HG03520 (cell line): ENCODE data around the gene PUS1.
"Not testable (repeated sequence)": the region's sequence is repeated elsewhere in the genome, so short reads cannot be mapped to it uniquely, and the experiment has no call there.

ENCODE experiments used
- ATAC-seq: cut with Tn5 transposase; IDR thresholded peaks from one replicate; pipeline ENCODE4 v1.9.1; 2021; ENCODE audit warnings: mild to moderate bottlenecking, moderate library complexity; ENCODE audit not compliant: unreplicated experiment

The PUS1 gene

DNA sequence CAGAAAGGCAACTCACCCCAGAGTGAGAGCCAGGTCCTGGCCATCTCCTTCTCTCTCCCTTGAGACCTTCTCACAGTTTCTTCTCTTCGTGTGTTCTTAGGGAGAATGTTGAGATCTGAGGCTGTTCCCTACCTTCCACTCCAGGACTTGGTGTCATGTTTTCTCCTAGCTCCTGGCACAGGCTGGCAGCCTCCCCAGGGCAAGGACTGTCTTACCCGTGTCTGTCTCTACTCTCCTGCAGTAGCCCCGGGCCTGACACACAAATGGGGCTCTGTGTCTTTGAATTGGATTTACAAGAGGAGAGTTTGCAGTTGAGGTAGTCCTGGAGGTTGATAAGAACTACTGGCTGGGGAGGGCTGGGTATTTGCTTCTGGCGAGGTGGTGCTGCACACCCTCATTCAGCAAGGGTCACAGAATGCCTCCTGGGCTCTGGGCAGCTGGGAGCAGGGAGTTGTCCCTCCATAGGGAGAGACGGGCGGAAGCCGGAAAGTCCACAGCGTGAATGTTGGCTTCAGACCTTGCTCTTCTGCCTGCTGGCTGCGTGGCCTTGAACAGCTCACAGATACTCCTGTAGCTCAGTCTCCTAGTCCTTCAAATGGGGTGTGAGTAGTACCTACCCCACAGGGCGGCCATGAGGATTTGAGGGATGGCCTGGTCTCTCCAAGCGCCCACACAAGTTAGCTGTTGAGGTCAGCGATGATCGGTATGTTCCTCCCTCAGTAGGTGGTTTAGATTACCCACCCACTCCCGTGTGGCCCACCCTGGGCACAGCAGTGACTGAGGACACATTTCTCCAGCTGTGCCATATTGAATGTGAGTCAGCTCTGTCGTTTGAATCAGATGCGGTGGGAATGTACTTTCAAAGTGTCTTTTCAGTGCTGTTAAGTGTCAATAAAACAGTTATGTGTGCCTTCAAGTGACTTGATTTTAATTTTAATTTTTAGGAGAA lies 30.8 kb downstream of the PUS1 start:
- no peak for ATAC-seq

DNA sequence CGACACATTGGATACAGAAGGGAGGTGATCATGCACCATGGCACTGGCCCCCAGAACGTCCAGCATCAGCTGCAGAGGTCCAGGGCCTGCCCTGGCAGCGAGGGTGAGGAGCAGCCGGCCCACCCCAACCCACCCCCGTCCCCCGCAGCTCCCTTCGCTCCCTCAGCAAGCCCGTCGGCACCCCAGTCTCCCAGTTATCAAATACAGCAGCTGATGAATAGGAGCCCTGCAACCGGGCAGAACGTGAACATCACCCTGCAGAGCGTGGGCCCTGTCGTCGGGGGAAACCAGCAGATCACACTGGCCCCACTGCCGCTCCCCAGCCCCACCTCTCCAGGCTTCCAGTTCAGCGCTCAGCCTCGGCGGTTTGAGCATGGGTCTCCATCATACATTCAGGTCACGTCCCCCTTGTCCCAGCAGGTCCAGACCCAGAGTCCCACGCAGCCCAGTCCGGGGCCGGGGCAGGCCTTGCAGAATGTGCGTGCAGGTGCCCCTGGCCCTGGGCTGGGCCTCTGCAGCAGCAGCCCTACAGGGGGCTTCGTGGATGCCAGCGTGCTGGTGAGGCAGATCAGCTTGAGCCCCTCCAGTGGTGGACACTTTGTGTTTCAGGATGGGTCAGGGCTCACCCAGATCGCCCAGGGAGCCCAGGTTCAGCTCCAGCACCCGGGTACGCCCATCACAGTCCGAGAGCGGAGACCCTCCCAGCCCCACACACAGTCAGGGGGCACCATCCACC lies 31.7 kb downstream of the PUS1 start:
- ATAC-seq, result not testable (repeated sequence)

DNA sequence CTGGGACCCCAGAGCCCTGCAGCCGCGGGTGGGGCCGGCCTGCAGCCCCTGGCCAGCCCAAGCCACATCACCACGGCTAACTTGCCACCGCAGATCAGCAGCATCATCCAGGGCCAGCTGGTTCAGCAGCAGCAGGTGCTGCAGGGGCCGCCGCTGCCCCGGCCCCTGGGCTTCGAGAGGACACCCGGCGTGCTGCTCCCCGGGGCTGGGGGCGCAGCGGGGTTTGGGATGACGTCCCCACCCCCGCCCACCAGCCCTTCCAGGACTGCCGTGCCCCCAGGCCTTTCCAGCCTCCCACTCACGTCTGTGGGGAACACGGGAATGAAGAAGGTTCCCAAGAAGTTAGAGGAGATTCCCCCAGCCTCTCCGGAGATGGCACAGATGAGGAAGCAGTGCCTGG lies 32.3 kb downstream of the PUS1 start:
- ATAC-seq, result not testable (repeated sequence)

- no peak for ATAC-seq
Observed at GRCh38 chr12:131962069-131962468, 33.0 kb downstream of the PUS1 start.

- ATAC-seq, result no peak
Observed at GRCh38 chr12:131963381-131963780, 34.3 kb downstream of the PUS1 start.

- ATAC-seq, result no peak
Observed at GRCh38 chr12:131965073-131965472, 36.0 kb downstream of the PUS1 start.

- ATAC-seq, result no peak
Observed at GRCh38 chr12:131971226-131971625, 42.1 kb downstream of the PUS1 start.

DNA sequence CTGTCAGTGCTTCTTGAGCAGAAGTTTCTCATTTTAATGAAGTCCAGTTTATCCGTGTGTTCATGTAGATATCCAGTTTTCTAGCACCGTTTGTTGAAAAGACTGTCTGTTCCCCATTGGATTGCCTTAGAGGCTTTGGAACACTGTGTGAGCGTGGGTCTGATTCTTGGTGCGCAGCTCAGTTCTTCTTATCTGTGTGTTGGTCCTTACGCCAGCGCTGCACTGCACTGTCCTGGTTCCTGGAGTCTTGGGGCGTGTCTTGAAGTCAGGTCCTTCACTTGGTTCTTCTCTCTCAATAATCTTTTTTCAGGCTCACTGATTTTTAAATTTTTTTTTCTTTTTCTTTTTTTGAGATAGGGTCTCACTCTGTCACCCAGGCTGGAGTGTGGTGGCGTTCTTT lies 46.2 kb downstream of the PUS1 start:
- no peak for ATAC-seq

DNA sequence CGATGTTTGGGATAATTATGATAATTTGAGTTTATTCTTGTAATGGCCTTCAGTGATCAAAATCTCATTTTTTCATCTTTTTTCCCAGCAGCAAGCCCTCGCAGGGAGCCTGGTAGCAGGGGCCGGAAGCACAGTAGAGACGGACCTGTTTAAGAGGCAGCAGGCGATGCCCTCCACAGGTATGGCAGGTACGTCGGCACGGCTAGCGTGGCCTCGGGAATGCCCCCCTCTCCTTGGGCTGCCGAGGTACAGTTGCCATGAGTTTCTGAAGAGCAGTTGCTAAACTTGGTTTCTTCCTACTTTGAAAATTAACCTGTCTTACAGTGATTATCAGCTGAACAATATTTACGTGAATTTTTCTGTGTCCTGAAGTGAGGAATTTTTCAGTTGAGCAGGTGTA lies 50.5 kb downstream of the PUS1 start:
- no peak for ATAC-seq

GRCh38 chr12:131980263-131980662 lies 51.2 kb downstream of the PUS1 start:
- ATAC-seq, result no peak

DNA sequence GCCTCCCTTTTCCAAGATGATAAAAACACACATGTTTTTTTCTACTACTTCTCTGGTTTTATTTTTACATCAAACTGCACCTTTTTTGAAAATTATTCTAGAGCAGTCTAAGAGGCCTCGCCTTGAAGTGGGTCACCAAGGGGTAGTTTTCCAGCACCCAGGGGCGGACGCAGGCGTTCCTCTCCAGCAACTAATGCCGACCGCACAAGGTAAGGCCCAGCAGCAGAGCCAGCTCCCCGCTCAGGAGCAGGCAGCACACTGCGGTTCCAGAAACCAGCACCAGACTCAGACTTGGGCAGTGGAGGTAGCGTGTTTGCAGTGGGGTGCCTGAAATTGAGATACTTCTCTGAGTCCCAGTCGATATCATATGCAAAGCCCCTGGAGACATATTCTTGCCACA lies 52.3 kb downstream of the PUS1 start:
- no peak for ATAC-seq

GRCh38 chr12:131982041-131982440 lies 53.0 kb downstream of the PUS1 start:
- ATAC-seq, result no peak

- no peak for ATAC-seq
Observed at GRCh38 chr12:131983026-131983425, 54.0 kb downstream of the PUS1 start.

DNA sequence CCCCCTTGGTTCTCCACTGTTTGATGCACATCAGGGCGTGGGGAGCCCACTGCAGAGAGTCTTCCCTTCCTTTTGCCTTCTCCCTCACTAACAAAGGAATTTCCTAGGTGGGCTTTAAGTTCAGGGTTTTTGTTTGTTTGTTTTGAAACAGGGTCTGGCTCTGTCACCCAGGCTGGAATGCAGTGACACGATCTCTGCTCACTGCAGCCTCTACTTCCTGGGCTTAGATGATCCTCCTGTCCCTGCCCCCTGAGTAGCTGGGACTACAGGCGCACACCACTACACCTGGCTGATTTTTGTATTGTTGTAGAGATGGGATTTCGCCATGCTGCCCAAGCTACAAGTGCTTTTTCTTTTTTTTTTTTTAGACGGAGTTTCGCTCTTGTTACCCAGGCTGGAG lies 54.5 kb downstream of the PUS1 start:
- no peak for ATAC-seq

- ATAC-seq, result no peak
Observed at GRCh38 chr12:131984334-131984733, 55.3 kb downstream of the PUS1 start.

DNA sequence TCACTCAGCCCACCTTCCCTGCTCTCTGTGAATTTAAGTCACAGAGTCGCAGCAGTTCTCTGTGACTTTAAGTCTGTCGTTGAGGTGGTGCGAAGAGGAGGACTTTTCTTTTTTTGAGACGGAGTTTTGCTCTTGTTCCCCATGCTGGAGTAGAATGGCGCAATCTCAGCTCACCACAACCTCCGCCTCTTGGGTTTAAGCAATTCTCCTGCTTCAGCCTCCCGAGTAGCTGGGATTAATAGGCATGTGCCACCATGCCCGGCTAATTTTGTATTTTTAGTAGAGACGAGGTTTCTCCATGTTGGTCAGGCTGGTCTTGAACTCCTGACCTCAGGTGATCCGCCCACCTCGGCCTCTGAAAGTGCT lies 56.4 kb downstream of the PUS1 start:
- ATAC-seq, result not testable (repeated sequence)

DNA sequence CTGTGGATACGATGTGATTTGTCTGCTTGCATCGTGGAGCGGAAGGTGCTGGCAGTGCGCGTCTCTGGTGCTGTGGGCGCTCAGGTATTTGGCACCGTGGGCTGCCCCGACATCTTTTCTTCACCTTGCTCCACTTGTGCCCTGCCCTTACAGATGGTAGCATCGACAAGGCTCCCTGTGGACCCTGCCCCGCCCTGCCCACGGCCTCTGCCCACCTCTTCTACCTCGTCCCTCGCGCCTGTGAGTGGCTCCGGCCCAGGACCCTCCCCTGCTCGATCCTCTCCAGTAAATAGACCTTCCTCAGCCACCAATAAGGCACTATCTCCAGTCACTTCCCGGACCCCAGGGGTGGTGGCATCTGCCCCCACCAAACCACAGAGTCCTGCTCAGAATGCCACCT lies 57.3 kb downstream of the PUS1 start:
- no peak for ATAC-seq

- ATAC-seq, result no peak
Observed at GRCh38 chr12:131986910-131987309, 57.8 kb downstream of the PUS1 start.

GRCh38 chr12:131987552-131987951 lies 58.5 kb downstream of the PUS1 start:
- ATAC-seq, result no peak

- ATAC-seq, result no peak
Observed at GRCh38 chr12:131988054-131988796, 59.1 kb downstream of the PUS1 start.

DNA sequence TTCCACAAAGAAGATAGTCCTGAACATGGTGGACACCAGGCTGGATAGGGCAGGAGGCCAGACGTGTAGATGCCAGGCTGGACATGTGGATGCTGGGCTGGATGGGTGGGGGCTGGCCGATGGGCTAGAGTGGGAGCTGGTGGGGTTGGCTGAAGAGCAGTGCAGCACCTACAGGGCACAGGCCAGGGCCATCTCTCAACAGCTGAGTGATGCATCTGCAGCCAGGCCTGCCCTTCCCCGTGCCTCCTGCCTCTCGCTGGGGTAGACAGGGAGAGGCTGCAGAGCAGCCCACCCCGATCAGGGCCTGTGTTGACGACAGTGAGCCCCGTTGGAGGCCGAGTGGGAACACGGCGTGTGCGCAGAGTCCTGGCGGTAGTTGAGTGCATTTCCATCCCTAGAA lies 59.9 kb downstream of the PUS1 start:
- no peak for ATAC-seq
